ENCODE results near the gene SIL1. TPM values are rescaled to one million over a fixed set of nuclear protein-coding genes. Genes with fewer than 3 reads are reported as not detected.

SIL1 gene
- total and polyA plus RNA-seq, 2 of the 13 experiments (the other 11 are each of a cell fraction or from before 2014, with no cell fraction given) = 26.0 to 30.0 TPM

GRCh38 chr5:138935466-138935865 is 262.7 kb downstream of the SIL1 start:
- no peaks in the 10 kb centered on the region for H3K79me2 ChIP-seq (ENCODE audit: insufficient read depth, low read length)
- H3K9me3 ChIP-seq (ENCODE audit: low read length) = no peaks in the 10 kb centered on the region
- BruUV-seq (replicated peaks) = no TSS peak
- FAIRE-seq (no peak), DNase-seq (ENCODE audit: low spot score) (no peak), ATAC-seq (no peak)
- no peak overlapping the region for H3K4me2 ChIP-seq (ENCODE audit: low read depth, low read length)
- CTCF ChIA-PET (ENCODE audit: low intra/inter-chr PET ratio, low total read pairs) = no interaction called here
- TF ChIP-seq MBNL3 (CRISPR knock-in tag; conservative IDR thresholded peaks at IDR 0.05) = no peak
- peak in 1 of 2 experiments; percentile 10; a peak in 1 of 4 replicates for TF ChIP-seq POLR2A (IDR thresholded peaks at IDR 0.05; ENCODE audit: insufficient read depth in 1 of 2, low read depth in 2 of 2, low read length in 2 of 2)
- no peak overlapping the region for H3K9ac ChIP-seq (ENCODE audit: insufficient read depth, low read depth, low read length)
- H4K20me1 ChIP-seq (ENCODE audit: insufficient read depth, low read length) = no peaks in the 10 kb centered on the region; the same call in 1 of the 2 replicates
- H3K36me3 ChIP-seq (replicated peaks in 1 of 2; ENCODE audit: control insufficient read depth in 1 of 2, insufficient read depth in 2 of 2, low read length in 2 of 2) = peaks cover 28 to 51% of the 10 kb centered on the region in 2 experiments
- in situ Hi-C loops (cut with HindIII; ENCODE audit: extremely low pct_ligation_motif_present, low pct_unique_long_range_greater_than_20kb) = no loop called here
- no peak overlapping the region for H3K4me3 ChIP-seq (replicated peaks in 1 of 3; ENCODE audit: insufficient read depth in 1 of 3, low read depth in 2 of 3, low read length in 3 of 3)
- no peaks in the 10 kb centered on the region for H3K27me3 ChIP-seq (ENCODE audit: control insufficient read depth in 1 of 2, insufficient read depth in 2 of 2, low read length in 2 of 2)
- H3K27ac ChIP-seq (ENCODE audit: extremely low read length, insufficient read depth, low read length) = no peak overlapping the region
- intact Hi-C loops (cut with micrococcal nuclease; ENCODE audit: unreplicated experiment) = no loop called here
- WGBS (ENCODE audit: low lambda C conversion rate) = 98% methylated on average over 10 of the region's 10 CpGs
- no peak overlapping the region for H2AFZ ChIP-seq (ENCODE audit: low read length)
- POLR2A ChIA-PET = no interaction called here
- no peaks in the 10 kb centered on the region for H3K4me1 ChIP-seq (ENCODE audit: insufficient read depth, low read length)

GRCh38 chr5:138934971-138935370 is 263.2 kb downstream of the SIL1 start:
- Histone ChIP-seq H4K20me1 (ENCODE audit: insufficient read depth, low read length) (no peaks in the 10 kb centered on the region; the same call in 1 of the 2 replicates), H3K4me3 (replicated peaks in 1 of 3; ENCODE audit: insufficient read depth in 1 of 3, low read depth in 2 of 3, low read length in 3 of 3) (no peak overlapping the region), H3K9me3 (ENCODE audit: low read length) (no peaks in the 10 kb centered on the region), H3K4me1 (ENCODE audit: insufficient read depth, low read length) (no peaks in the 10 kb centered on the region), H3K79me2 (ENCODE audit: insufficient read depth, low read length) (no peaks in the 10 kb centered on the region), H3K9ac (ENCODE audit: insufficient read depth, low read depth, low read length) (no peak overlapping the region), H3K27ac (ENCODE audit: extremely low read length, insufficient read depth, low read length) (no peak overlapping the region), H3K4me2 (ENCODE audit: low read depth, low read length) (no peak overlapping the region), H3K27me3 (ENCODE audit: control insufficient read depth in 1 of 2, insufficient read depth in 2 of 2, low read length in 2 of 2) (no peaks in the 10 kb centered on the region), H2AFZ (ENCODE audit: low read length) (no peak overlapping the region), H3K36me3 (replicated peaks in 1 of 2; ENCODE audit: control insufficient read depth in 1 of 2, insufficient read depth in 2 of 2, low read length in 2 of 2) (peaks cover 30 to 56% of the 10 kb centered on the region in 2 experiments)
- 97% methylated on average over 12 of the region's 12 CpGs for WGBS (ENCODE audit: low lambda C conversion rate)
- ATAC-seq (no peak), FAIRE-seq (no peak), DNase-seq (ENCODE audit: low spot score) (no peak)
- TF ChIP-seq KDM4B (CRISPR knock-in tag; IDR thresholded peaks at IDR 0.05) (no peak), CEBPB (IDR thresholded peaks at IDR 0.05; ENCODE audit: borderline replicate concordance, low read depth, low read length) (no peak), MED13 (CRISPR knock-in tag; IDR thresholded peaks at IDR 0.05) (no peak), ZBTB44 (CRISPR knock-in tag; IDR thresholded peaks at IDR 0.05) (no peak)
- ChIA-PET POLR2A (no interaction called here), CTCF (ENCODE audit: low intra/inter-chr PET ratio, low total read pairs) (no interaction called here)
- BruUV-seq (replicated peaks) = no TSS peak
- intact Hi-C loops (cut with micrococcal nuclease; ENCODE audit: unreplicated experiment) (no loop called here), in situ Hi-C loops (cut with HindIII; ENCODE audit: extremely low pct_ligation_motif_present, low pct_unique_long_range_greater_than_20kb) (no loop called here)
